Measurements from ENCODE around the gene ATP6V0E1.
"Not testable (repeated sequence)": the region's sequence is repeated elsewhere in the genome, so short reads cannot be mapped to it uniquely, and the experiment has no call there.

ATP6V0E1 gene

GRCh38 chr5:173041881-173042762, 58.6 kb downstream of the ATP6V0E1 start:
- no peak for DNase-seq

GRCh38 chr5:173042763-173043107, 59.2 kb downstream of the ATP6V0E1 start:
- no peak for DNase-seq

DNA sequence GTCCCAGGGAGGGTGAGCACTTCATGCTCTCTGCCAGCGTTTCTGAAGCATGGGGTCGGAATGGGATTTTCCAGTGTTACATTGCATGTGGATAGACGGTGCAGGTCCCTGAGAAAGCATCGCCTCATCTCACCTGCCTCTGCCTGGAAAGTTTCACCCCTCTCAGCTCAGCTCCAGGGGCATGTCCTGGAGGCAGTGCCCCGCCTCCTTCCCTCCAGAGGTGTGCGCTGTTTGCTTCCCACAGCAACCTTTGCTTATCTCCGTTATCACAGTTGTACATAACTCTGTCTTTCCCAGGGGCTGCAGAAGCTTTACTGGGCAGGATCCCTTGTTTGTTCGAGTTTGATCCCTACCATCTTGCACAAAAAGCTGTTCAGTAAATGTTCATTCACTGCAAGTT, 61.9 kb downstream of the ATP6V0E1 start:
- DNase-seq = no peak

DNA sequence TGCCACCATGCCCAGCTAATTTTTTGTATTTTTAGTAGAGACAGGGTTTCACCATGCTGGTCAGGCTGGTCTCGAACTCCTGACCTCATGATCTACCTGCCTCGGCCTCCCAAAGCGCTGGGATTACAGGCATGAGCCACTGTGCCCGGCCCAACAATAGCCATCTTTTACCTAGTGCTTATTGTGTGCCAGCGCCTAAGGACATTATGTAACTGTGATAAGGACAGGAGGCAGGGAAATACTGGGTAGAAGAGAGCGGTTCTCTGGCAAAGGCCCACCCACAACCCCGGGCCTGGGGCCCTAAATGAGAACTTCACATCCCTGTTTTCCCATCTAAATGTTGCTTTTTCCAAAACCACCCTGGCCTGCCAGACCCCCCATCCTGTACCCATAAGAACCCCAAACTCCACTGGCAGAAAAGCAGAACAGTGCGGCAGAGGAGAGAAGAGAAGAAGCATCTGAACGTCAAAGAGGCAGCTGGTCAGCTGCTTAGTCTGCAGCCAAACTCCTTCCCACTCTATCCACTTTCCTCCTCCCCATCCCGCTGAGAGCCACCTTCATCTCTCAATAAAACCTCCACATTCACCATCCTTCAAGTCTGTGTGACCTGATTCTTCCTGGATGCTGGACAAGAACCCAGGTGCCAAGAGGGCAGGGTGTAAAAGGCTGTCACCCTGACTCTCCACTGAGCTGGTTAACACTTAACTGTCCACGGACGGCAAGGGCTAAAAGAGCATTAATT, 63.7 kb downstream of the ATP6V0E1 start:
- DNase-seq = not testable (repeated sequence)

DNA sequence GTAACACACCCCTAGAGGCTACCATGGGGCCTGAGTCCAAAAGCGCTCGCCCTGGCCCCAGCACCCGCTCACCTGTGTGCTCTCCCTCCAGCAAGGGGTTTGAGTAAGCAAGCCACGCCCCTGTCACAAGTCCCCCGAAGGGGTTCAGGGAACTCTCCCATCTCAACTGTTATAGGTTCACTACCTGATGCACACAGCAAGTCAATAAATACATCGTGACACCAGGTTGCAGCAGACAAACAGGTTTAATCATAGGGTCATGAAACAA, 64.2 kb downstream of the ATP6V0E1 start:
- DNase-seq = no peak

GRCh38 chr5:173050791-173051190, 67.2 kb downstream of the ATP6V0E1 start:
- no peak for DNase-seq

GRCh38 chr5:173051746-173052145, 68.2 kb downstream of the ATP6V0E1 start:
- DNase-seq = no peak

DNA sequence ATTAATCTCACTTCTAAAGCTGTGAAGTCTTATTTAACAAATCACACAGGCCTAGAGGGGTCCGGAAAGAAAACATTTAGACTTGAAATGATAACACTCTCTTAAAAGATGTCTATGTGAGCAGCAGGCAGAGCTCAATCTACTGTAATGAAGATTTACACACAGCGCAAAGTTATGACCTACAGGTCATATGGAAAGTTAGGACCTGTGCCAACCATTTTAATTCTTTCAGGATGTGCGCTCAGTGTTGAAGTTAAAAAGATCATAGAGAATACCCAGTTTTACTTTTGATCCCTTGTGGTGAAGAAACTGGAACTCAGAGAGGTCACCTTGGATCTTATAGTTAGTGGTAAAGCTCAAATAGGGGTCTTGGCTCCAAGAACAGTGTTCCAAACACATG, 69.5 kb downstream of the ATP6V0E1 start:
- no peak for DNase-seq

GRCh38 chr5:173055042-173055721, 71.6 kb downstream of the ATP6V0E1 start:
- no peak for DNase-seq

DNA sequence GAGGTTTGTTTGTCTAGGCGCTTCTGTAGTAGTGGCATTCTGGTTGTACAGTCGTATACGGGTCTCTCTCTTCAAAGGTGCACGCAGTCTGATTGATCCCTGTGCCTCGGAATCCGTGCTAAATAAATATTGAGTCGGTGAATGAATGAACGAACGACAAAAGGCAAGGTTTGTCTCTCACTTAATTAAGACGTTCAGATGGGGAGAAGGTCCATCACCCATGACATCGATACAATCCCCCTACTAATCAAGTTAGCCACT, 72.1 kb downstream of the ATP6V0E1 start:
- DNase-seq = no peak

GRCh38 chr5:173055983-173056782, 72.6 kb downstream of the ATP6V0E1 start, which contains the start of gene CREBRF:
Gene CREBRF, plus strand, starts transcription at chr5:173056352. Its CDS starts 24,424 bp downstream, at chr5:173080776.
- DNase-seq = peak; percentile 82

DNA sequence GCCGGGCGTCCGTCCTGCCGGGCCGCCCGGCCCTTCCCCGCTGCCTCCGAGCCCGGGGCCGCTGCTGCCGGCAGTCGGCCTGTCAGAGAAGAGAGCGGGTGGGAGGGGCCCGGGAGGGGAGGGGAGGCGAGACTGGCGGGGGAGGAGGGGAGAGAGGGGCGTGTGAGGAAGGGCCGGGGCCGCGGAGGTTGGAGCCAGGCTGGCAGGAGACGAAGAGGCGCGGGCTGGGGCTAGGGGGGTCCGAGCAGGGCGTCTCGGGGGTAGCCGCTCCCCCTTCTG, 73.2 kb downstream of the ATP6V0E1 start:
- DNase-seq = no peak

GRCh38 chr5:173057062-173057924, 73.7 kb downstream of the ATP6V0E1 start:
- peak; percentile 92 for DNase-seq

DNA sequence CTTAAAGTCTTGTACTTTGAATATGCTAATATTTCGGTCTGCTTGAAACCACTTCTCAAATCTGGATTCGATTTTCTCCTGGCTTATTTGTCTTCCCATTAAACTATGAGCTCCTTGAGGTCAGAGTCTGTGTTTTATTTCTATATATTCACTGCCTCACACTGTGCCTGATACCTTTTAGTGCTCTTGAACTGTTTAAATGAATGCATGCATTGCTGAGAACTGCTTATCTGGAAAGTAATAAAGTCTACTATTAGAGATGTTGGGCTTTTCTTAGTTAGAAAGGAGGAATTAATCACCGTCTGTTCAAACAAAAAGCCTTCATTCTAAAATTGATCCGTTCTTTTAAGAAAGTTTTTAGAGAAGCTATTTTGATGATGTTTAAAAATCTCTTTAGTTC, 78.6 kb downstream of the ATP6V0E1 start:
- no peak for DNase-seq

DNA sequence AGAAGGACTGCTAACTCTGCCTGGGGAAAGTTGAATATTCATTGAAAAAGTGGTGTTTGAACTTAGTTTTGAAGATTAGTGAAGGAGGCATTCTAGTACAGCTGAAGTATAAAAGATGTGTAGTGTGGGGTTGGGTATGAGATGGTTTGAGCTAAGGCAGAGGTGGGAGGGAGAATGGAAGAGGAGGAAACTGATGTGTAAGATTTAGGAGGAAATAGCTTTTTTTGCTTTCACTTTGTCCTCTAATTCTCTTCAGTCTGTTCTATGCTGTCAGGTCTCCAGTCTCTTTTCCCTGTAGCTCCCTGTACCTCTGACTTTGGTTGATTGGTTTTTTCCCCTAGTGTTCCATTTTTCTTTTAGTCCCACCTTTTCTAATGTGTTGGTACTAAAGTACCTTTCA, 81.6 kb downstream of the ATP6V0E1 start:
- no peak for DNase-seq

- no peak for DNase-seq
These were observed 86.1 kb downstream of the ATP6V0E1 start for GRCh38 chr5:173069671-173070070.

DNA sequence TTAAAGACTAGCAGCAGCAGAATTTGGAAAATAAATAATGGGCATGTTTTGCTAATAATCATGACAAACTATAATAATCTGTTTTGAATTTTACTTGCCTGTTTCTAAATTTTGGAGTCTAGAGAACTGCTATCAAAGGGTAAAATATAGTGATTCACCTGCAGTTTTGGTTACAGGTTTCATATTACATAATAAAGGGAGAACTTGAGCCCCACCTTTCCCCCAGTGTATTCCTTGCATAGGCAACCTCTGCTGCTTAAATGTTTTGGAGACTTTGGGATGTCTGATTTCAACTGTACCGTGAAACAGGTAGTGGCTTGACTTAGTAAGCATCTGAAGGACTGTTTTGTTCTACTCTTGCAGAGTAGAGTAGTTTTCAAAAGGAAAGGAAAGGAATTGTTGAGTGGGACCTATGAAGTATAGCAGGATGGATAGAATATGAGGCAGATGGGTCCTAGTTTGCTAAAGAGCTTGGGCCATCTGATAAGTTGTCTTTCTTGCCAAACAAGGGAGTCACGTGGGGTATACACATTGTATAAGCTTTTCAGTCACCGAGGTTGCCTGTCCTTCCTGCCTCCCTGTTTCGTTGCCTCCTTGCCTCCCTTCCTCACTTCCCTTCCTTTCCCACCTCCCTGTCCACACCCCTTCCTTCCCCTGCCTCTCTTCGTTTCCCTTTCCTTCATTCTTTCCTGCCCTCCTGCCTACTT, 91.7 kb downstream of the ATP6V0E1 start:
- no peak for DNase-seq

DNA sequence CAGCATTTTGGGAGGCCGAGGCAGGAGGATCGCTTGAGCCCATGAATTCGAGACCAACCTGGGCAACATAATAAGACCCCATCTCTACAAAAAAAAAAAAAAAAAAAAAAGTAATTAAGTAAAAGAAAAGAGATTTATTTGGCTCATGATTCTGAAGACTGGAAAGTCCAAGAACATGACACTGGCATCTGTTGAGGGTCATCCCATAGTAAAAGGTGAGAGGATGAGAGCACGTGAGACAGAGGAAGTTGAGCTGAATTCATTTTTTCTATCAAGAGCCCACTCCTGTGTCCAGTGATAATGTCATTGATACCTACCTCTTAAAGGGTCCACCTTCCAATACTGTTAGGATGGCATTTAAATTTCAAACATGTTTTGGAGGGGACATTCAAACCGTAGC, 92.4 kb downstream of the ATP6V0E1 start:
- DNase-seq = no peak

- DNase-seq = not testable (repeated sequence)
These were observed 92.9 kb downstream of the ATP6V0E1 start for GRCh38 chr5:173076471-173076870.

GRCh38 chr5:173078878-173079277, 95.3 kb downstream of the ATP6V0E1 start:
- DNase-seq = no peak
